Activated B cell treated with CpG ODN at 0.5 μM for 24 hours (primary cell): Measurements from ENCODE around the gene MYMK. TPM values are rescaled to one million over a fixed set of nuclear protein-coding genes. Genes with fewer than 3 reads are reported as not detected.

Experiments
- ATAC-seq: fragments of 200-7000 bp; cut with Tn5 transposase; one replicate; pipeline ENCODE4 v1.10.0; 2021; ENCODE audit warnings: low read depth, mild to moderate bottlenecking, moderate library complexity
- CTCF ChIA-PET: fragments of 350-600 bp; sonication (Branson Sonifier 250); formaldehyde crosslinking; loops from one replicate; lab custom pipeline; 2021; ENCODE audit warnings: antibody characterized with exemption; lab: Charles Lee
- POLR2A ChIA-PET: fragments of 350-600 bp; sonication (Branson Sonifier 250); formaldehyde crosslinking; loops from one replicate; lab custom pipeline; 2021; ENCODE audit warnings: antibody characterized with exemption; lab: Charles Lee
- DNase-seq: peaks from one replicate; pipeline ENCODE4 v3.0.0; 2022
- H3K27ac Mint-ChIP-seq: one replicate; pipeline ENCODE4 v1.8.0; 2020; ENCODE audit warnings: mixed read lengths
- H3K27me3 Mint-ChIP-seq: one replicate; pipeline ENCODE4 v1.8.0; 2021; ENCODE audit warnings: mixed read lengths
- H3K36me3 Mint-ChIP-seq: one replicate; pipeline ENCODE4 v1.8.0; 2021; ENCODE audit warnings: low read depth, mixed read lengths
- H3K4me1 Mint-ChIP-seq: one replicate; pipeline ENCODE4 v1.8.0; 2021; ENCODE audit warnings: mixed read lengths
- H3K4me3 Mint-ChIP-seq: one replicate; pipeline ENCODE4 v1.8.0; 2020; ENCODE audit warnings: mild to moderate bottlenecking, mixed read lengths
- H3K9me3 Mint-ChIP-seq: one replicate; pipeline ENCODE4 v1.8.0; 2020; ENCODE audit warnings: mixed read lengths
- intact Hi-C: fragments of 100-400 bp; cut with micrococcal nuclease; formaldehyde crosslinking; loops from one replicate; pipeline ENCODE4 v1.15.1; 2024
- total RNA-seq: library from RNA; stranded (reverse); gene quantifications from 2 replicates; pipeline ENCODE4 v1.2.3, GENCODE V29; 2022
- TF ChIP-seq, protein P1 (sequence below): fragments of 200-600 bp; IDR thresholded peaks from one replicate; pipeline ENCODE4 v1.8.0; 2022; ENCODE audit warnings: antibody characterized with exemption, mild to moderate bottlenecking

The MYMK gene
- total RNA-seq, 1 donor from 2014 or later = not detected

DNA sequence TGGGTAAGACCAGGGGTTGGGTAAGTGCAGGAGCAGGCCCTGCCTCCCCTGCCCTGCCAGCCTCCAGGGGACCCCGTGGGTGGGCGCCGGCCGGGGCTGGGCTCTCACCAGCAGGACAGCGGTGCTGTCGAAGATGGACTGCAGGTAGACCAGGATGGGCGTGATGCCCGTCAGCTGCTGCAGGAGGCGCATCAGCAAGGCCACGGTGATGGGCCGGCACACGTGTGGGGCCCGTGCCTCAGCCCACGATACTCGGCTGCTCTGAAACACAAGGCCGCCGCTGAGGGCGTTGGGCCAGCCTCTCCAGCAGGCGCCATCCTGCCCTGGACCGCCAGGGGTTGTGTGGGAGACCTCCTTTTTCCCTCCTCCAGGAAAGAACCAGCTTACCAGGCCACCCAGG is 49.9 kb downstream of the MYMK start:
- Mint-ChIP-seq H3K27ac (no peak overlapping the region), H3K36me3 (peaks cover 40% of the 10 kb centered on the region), H3K9me3 (no peaks in the 10 kb centered on the region), H3K4me1 (peaks cover 29% of the 10 kb centered on the region), H3K4me3 (no peak overlapping the region), H3K27me3 (no peaks in the 10 kb centered on the region)
- CTCF ChIA-PET = interaction anchor here (1.8 kb wide), 1 partner anchor 10 kb away, joined by 4 read pairs; no protein-coding TSS in a partner anchor
- DNase-seq = no peak
- intact Hi-C loops = no loop called here
- ATAC-seq = no peak
- TF ChIP-seq, protein P1, sequence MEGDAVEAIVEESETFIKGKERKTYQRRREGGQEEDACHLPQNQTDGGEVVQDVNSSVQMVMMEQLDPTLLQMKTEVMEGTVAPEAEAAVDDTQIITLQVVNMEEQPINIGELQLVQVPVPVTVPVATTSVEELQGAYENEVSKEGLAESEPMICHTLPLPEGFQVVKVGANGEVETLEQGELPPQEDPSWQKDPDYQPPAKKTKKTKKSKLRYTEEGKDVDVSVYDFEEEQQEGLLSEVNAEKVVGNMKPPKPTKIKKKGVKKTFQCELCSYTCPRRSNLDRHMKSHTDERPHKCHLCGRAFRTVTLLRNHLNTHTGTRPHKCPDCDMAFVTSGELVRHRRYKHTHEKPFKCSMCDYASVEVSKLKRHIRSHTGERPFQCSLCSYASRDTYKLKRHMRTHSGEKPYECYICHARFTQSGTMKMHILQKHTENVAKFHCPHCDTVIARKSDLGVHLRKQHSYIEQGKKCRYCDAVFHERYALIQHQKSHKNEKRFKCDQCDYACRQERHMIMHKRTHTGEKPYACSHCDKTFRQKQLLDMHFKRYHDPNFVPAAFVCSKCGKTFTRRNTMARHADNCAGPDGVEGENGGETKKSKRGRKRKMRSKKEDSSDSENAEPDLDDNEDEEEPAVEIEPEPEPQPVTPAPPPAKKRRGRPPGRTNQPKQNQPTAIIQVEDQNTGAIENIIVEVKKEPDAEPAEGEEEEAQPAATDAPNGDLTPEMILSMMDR = no peak
- POLR2A ChIA-PET = no interaction called here

DNA sequence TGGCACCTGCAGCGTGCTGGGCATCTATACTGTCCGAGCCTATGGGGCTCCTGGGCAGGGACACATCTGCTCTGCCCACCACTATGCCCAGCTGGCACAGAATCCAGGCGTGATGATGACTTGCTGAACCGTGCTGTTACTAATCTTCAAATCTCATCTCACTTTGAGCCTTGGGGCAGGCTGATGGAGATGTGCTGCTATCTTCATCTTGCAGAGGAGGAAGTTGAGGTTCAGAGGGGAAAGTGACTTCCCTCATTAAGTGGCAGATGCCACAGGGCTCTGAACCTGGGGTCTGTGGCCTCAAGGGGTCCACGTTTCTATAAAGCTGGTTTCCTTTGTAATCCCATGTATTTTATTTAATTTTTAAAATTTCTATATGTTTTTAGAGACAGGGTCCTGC is 50.5 kb downstream of the MYMK start:
- Mint-ChIP-seq H3K27ac (no peak overlapping the region), H3K4me1 (peaks cover 24% of the 10 kb centered on the region), H3K36me3 (peaks cover 40% of the 10 kb centered on the region), H3K9me3 (no peaks in the 10 kb centered on the region), H3K4me3 (no peak overlapping the region), H3K27me3 (no peaks in the 10 kb centered on the region)
- intact Hi-C loops = no loop called here
- no peak for DNase-seq
- ChIA-PET CTCF (interaction anchor here (1.8 kb wide), 1 partner anchor 11 kb away, joined by 4 read pairs; no protein-coding TSS in a partner anchor), POLR2A (no interaction called here)
- TF ChIP-seq, protein P1 = no peak
- no peak for ATAC-seq

DNA sequence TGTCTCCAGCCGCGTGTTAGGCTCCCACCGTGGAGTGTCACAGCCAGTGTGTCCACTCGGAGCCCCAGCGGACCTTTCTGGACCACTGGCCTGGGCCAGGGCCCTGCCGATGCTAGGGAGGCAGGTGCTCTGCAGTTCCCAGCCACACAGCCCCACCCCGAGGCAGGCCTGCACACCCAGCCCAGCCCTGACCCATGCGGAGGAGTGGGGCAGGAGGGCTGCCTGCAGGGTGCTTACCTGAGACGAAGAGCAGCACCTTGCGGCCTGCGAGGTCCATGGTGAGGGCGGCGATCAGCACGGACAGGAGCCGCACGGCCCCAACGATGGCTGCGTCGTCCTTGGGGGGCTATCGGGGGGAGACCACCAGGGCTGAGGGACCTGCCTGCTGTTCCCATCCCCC is 51.0 kb downstream of the MYMK start:
- POLR2A ChIA-PET = no interaction called here
- Mint-ChIP-seq H3K4me3 (no peak overlapping the region), H3K27ac (no peak overlapping the region), H3K9me3 (no peaks in the 10 kb centered on the region), H3K4me1 (peaks cover 24% of the 10 kb centered on the region), H3K36me3 (peaks cover 40% of the 10 kb centered on the region), H3K27me3 (no peaks in the 10 kb centered on the region)
- TF ChIP-seq, protein P1 = no peak
- CTCF ChIA-PET = interaction anchor here (1.8 kb wide), 1 partner anchor 11 kb away, joined by 4 read pairs; no protein-coding TSS in a partner anchor
- intact Hi-C loops = no loop called here
- DNase-seq (no peak), ATAC-seq (no peak)

DNA sequence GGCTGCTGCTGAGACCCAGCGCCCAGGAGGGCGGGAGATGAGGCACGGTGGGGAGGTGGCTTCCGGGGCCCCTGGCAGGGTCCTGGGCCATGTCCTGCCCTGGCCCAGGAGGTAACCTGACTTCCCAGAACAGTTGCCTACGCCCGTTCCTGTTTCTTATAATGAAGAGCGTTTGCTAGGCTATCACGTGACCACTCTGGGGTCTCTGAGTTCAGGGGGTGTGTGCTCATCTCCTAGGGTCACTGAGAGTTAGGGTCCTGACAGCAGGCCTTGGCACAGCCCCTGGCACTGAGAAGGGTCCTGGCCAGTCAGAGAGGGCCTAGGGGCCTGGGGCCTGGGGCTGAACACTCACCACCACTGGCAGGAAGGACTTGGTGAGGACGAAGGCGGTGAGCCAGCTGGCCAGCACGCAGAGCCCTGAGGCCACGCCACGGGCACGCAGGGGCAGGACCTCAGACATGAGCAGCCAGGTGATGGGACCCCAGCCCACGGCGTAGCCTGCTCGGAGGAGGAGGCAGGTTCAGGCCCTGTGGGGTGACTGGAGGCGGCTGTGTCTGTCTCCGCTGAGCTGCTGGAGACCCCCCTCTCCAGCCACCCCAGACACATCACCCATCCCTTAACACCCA is 51.9 kb downstream of the MYMK start:
- H3K9me3 Mint-ChIP-seq = no peaks in the 10 kb centered on the region
- TF ChIP-seq, protein P1 = no peak
- peaks cover 40% of the 10 kb centered on the region for H3K36me3 Mint-ChIP-seq
- peaks cover 21% of the 10 kb centered on the region for H3K4me1 Mint-ChIP-seq
- ChIA-PET POLR2A (interaction anchor here (0.6 to 0.7 kb wide), 2 partner anchors 51 to 65 kb away, joined by 3 to 7 read pairs; no protein-coding TSS in a partner anchor), CTCF (no interaction called here)
- intact Hi-C loops = no loop called here
- no peak overlapping the region for H3K27ac Mint-ChIP-seq
- no peak overlapping the region for H3K4me3 Mint-ChIP-seq
- no peak for ATAC-seq
- DNase-seq = no peak
- no peaks in the 10 kb centered on the region for H3K27me3 Mint-ChIP-seq

DNA sequence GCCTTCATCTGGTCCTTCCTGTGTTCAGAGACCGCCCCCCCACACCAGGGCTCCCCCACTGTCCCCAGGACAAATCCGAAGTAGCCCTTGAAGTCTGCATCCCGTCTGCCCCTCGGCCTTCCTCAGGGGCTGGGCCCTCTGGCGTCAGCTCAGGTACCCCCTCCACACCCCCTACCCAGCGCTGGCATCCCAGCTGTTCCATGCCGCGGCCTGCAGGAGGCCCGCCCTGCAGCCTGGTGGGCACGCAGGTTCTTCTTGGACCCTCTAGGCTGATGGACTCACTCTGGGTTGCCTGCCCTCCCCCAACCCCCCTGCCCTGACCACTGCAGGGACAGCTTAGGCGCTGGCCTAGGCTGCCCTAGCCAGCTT is 52.5 kb downstream of the MYMK start:
- intact Hi-C loops = no loop called here
- Mint-ChIP-seq H3K27me3 (no peaks in the 10 kb centered on the region), H3K27ac (no peak overlapping the region), H3K4me3 (no peak overlapping the region), H3K36me3 (peaks cover 38% of the 10 kb centered on the region), H3K9me3 (no peaks in the 10 kb centered on the region), H3K4me1 (peaks cover 15% of the 10 kb centered on the region)
- ATAC-seq = no peak
- DNase-seq = no peak
- ChIA-PET POLR2A (no interaction called here), CTCF (no interaction called here)
- TF ChIP-seq, protein P1 = no peak
